K562 (cell line): Measurements from ENCODE around the gene HINT2. TPM values are rescaled to one million over a fixed set of nuclear protein-coding genes. Genes with fewer than 3 reads are reported as not detected.

Experiments
- ATAC-seq: fragments of 200-7000 bp; cut with Tn5 transposase; 3 replicates; pipeline ENCODE4 v1.9.1; 2020; ENCODE audit warnings: moderate library complexity
- BruUV-seq: library from RNA; stranded (reverse); fragments of 400-500 nt; replicated peaks from 2 replicates; lab custom pipeline; 2021; lab: Mats Ljungman, UMichigan
- CTCF ChIA-PET: fragments of 300-600 bp; formaldehyde crosslinking; extraction: SDS; loops from one replicate; lab custom pipeline; 2021; ENCODE audit warnings: low intra/inter-chr PET ratio; lab: Yijun Ruan, JAX
- POLR2A ChIA-PET: fragments of 300-600, 350-650 bp; sonication (Branson Sonifier 250); formaldehyde crosslinking; extraction: SDS; loops from one replicate; lab custom pipeline; 2021; ENCODE audit warnings: antibody characterized with exemption, inconsistent platforms; lab: Yijun Ruan, JAX
- DNase-seq, 4 experiments: peaks; one replicate each; pipeline versions ENCODE4 v3.0.0 to v3.0.0-alpha.2; 2011 to 2018; ENCODE audit warnings: low spot score in 3 of 4, mixed read lengths in 3 of 4; ENCODE audit errors: extremely low read depth in 1 of 4
- FAIRE-seq: peaks from 2 replicates; lab custom pipeline; 2011; peaks lifted over from hg19 to GRCh38; lab: Jason Lieb, UNC
- H2AFZ ChIP-seq: 2 replicates; pipeline ENCODE4 v1.6.0; 2011; ENCODE audit warnings: low read depth, low read length, control low read depth, inconsistent platforms
- H3K27ac ChIP-seq: fragments of 200-600 bp; 3 replicates; pipeline ENCODE4 v1.8.0; 2011; ENCODE audit warnings: low read depth, mild to moderate bottlenecking, control low read depth, inconsistent platforms, low read length, moderate library complexity, mixed read lengths; ENCODE audit errors: extremely low read depth
- H3K27me3 ChIP-seq, 2 experiments: fragments of 300-600 bp in 1 of 2; 2 replicates in 1 of 2; 3 replicates in 1 of 2; pipeline versions ENCODE4 v1.6.0 to v1.8.0; 2011; ENCODE audit warnings: inconsistent platforms in 2 of 2, low read length in 2 of 2, mild to moderate bottlenecking in 1 of 2, mixed read lengths in 1 of 2, moderate library complexity in 1 of 2; ENCODE audit not compliant: control insufficient read depth in 2 of 2, insufficient read depth in 2 of 2
- H3K36me3 ChIP-seq: fragments of 300-600 bp; 3 replicates; pipeline ENCODE4 v1.8.0; 2011; ENCODE audit warnings: mild to moderate bottlenecking, low read length, inconsistent platforms; ENCODE audit not compliant: control insufficient read depth, insufficient read depth
- H3K4me1 ChIP-seq, 2 experiments: fragments of 200-600 bp in 1 of 2; replicated peaks in 1 of 2; 2 replicates in 1 of 2; 3 replicates in 1 of 2; pipeline versions ENCODE4 v1.5.1 to v1.8.0; 2011; ENCODE audit warnings: inconsistent platforms in 2 of 2, low read length in 2 of 2, mild to moderate bottlenecking in 1 of 2, mixed read lengths in 1 of 2, moderate library complexity in 1 of 2; ENCODE audit not compliant: control insufficient read depth in 2 of 2, insufficient read depth in 2 of 2
- H3K4me2 ChIP-seq: 2 replicates; pipeline ENCODE4 v1.6.1; 2011; ENCODE audit warnings: low read length, control low read depth, inconsistent platforms, mixed read lengths; ENCODE audit not compliant: insufficient read depth
- H3K4me3 ChIP-seq: fragments of 200-600 bp; sonication (generic), shearing (Covaris generic); 2 replicates; pipeline ENCODE4 v1.5.1; 2016; ENCODE audit warnings: control low read depth, inconsistent platforms
- H3K79me2 ChIP-seq: fragments of 200-600 bp; 3 replicates; pipeline ENCODE4 v1.8.0; 2011; ENCODE audit warnings: low read length, inconsistent platforms; ENCODE audit not compliant: control insufficient read depth, insufficient read depth
- H3K9ac ChIP-seq, 2 experiments: 2 replicates each; pipeline versions ENCODE4 v1.6.0 to v1.6.1; 2011; ENCODE audit warnings: low read depth in 2 of 2, low read length in 2 of 2, control low read depth in 1 of 2, inconsistent platforms in 1 of 2, mild to moderate bottlenecking in 1 of 2, mixed read lengths in 1 of 2; ENCODE audit not compliant: insufficient read depth in 1 of 2
- H3K9me1 ChIP-seq: one replicate; pipeline ENCODE4 v1.6.0; 2011; ENCODE audit warnings: inconsistent platforms, mild to moderate bottlenecking, low read length, moderate library complexity; ENCODE audit not compliant: control insufficient read depth, insufficient read depth
- H3K9me3 ChIP-seq: replicated peaks from 2 replicates; pipeline ENCODE4 v1.5.1; 2011; ENCODE audit warnings: low read depth, low read length, inconsistent platforms; ENCODE audit not compliant: control insufficient read depth, insufficient read depth
- H4K20me1 ChIP-seq: replicated peaks from 2 replicates; pipeline ENCODE4 v1.6.1; 2011; ENCODE audit warnings: low read length, inconsistent platforms, mixed read lengths; ENCODE audit not compliant: control insufficient read depth, insufficient read depth
- FOXP1 ChIP-seq: sonication (generic); formaldehyde crosslinking; IDR thresholded peaks from 2 replicates; pipeline ENCODE4 v1.8.0; 2022; ENCODE audit warnings: mild to moderate bottlenecking, missing genetic modification reagents
- SMARCA4 ChIP-seq: fragments of 450-650 bp; IDR thresholded peaks from 2 replicates; pipeline ENCODE4 v1.6.1; 2016
- TRIM28 ChIP-seq: fragments of 450-650 bp; IDR thresholded peaks from 2 replicates; pipeline ENCODE4 v1.6.1; 2017
- ZNF764 ChIP-seq: fragments of 250-450 bp; sonication (Bioruptor Pico); IDR thresholded peaks from 2 replicates; pipeline ENCODE4 v1.4.0; 2020; ENCODE audit warnings: low read depth, mild to moderate bottlenecking, moderate library complexity
- WGBS: fragments of 100-300 bp; shearing (Covaris generic); methylation state at CpG from one replicate; pipeline ENCODE4 v1.1.6; 2016; ENCODE audit warnings: low coverage, mixed read lengths; ENCODE audit not compliant: insufficient coverage; ENCODE audit errors: missing lambda C conversion rate; 5-methylcytosine and 5-hydroxymethylcytosine counted together
- in situ Hi-C: fragments of 300-500 bp; cut with MboI; formaldehyde crosslinking; loops from 4 replicates; pipeline ENCODE4 v1.15.0; 2018; ENCODE audit warnings: inconsistent platforms, mixed read lengths
- intact Hi-C: fragments of 100-400 bp; cut with micrococcal nuclease; formaldehyde crosslinking; loops from 2 replicates; pipeline ENCODE4 v1.14.2; 2022
- polyA plus RNA-seq, 8 experiments: library from polyadenylated mRNA; depleted of rRNA in 4 of 8; stranded (reverse) in 5 of 8; unstranded in 3 of 8; fragments of >200 nt; fragmentation: Nextera tagmentation in 2 of 8; fragmentation: Illumina TruSeq in 1 of 8; extraction: Ambion mirVana in 2 of 8; extraction: Trizol in 1 of 8; gene quantifications; 2 replicates each; pipeline versions ENCODE4 v1.2.1 to v1.2.3, GENCODE V29; 2011 to 2014; ENCODE audit warnings: inconsistent platforms in 1 of 8, missing spikeins in 1 of 8
- total RNA-seq, 7 experiments: library from RNA; depleted of rRNA in 6 of 7; stranded (reverse); fragments of >200 nt in 6 of 7; fragmentation: Illumina TruSeq in 2 of 7; extraction: Trizol in 2 of 7; gene quantifications; 2 replicates each; pipeline versions ENCODE4 v1.2.1 to v1.2.3, GENCODE V29; 2011 to 2021; ENCODE audit warnings: low replicate concordance in 1 of 7
- TF ChIP-seq, protein P1 (sequence below): fragments of 450-650 bp; conservative IDR thresholded peaks from 2 replicates; pipeline ENCODE4 v1.6.1; 2016; ENCODE audit warnings: missing genetic modification characterization, low read depth, mild to moderate bottlenecking, missing compliant biosample characterization, moderate library complexity
- TF ChIP-seq, protein P2 (sequence below): IDR thresholded peaks from 2 replicates; pipeline ENCODE4 v1.6.1; 2011; ENCODE audit not compliant: insufficient read length; ENCODE audit errors: extremely low read depth
- TF ChIP-seq, protein P3 (sequence below): fragments of 450-650 bp; formaldehyde crosslinking; IDR thresholded peaks from 2 replicates; pipeline ENCODE4 v1.4.0; 2020; ENCODE audit warnings: mild to moderate bottlenecking, moderate library complexity

The HINT2 gene
- total and polyA plus RNA-seq, 9 of the 15 experiments (the other 6 are each of a cell fraction or from before 2014, with no cell fraction given) = 5.6 to 44.1 (median 27.9) TPM

DNA sequence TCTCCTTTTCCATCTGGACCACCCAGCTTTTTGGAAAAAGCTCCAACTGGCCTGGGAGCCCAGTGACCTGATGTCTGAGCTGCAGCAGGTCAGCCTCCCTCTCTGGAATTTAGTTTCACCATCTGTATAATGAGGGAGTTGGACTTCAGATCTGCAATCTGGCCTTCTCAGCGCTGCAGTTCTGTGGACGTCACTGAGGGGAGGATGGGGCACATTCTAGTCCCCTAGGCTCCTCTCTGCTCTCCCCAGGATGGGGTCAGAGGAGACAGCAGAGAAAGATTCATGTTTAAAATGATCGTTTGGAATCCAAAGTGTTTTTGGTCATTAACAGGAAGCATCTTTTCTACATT, 45.1 kb upstream of the HINT2 start:
- FAIRE-seq = no peak
- Histone ChIP-seq H3K4me1 (no peaks in the 10 kb centered on the region), H3K27ac (no peak overlapping the region), H2AFZ (no peak overlapping the region), H4K20me1 (no peaks in the 10 kb centered on the region), H3K4me2 (no peak overlapping the region), H3K9me3 (no peaks in the 10 kb centered on the region), H3K4me3 (no peak overlapping the region), H3K9me1 (no peaks in the 10 kb centered on the region), H3K79me2 (no peaks in the 10 kb centered on the region), H3K9ac (no peak overlapping the region), H3K36me3 (no peaks in the 10 kb centered on the region), H3K27me3 (peaks cover 18 to 78% of the 10 kb centered on the region in 2 experiments)
- ATAC-seq = no peak
- WGBS = 4% methylated on average over 3 of the region's 3 CpGs
- intact Hi-C loops = no loop called here
- TF ChIP-seq, protein P1, sequence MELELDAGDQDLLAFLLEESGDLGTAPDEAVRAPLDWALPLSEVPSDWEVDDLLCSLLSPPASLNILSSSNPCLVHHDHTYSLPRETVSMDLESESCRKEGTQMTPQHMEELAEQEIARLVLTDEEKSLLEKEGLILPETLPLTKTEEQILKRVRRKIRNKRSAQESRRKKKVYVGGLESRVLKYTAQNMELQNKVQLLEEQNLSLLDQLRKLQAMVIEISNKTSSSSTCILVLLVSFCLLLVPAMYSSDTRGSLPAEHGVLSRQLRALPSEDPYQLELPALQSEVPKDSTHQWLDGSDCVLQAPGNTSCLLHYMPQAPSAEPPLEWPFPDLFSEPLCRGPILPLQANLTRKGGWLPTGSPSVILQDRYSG (tag) = no peak
- no peak for TF ChIP-seq SMARCA4
- no peak for TF ChIP-seq TRIM28
- TF ChIP-seq, protein P2, sequence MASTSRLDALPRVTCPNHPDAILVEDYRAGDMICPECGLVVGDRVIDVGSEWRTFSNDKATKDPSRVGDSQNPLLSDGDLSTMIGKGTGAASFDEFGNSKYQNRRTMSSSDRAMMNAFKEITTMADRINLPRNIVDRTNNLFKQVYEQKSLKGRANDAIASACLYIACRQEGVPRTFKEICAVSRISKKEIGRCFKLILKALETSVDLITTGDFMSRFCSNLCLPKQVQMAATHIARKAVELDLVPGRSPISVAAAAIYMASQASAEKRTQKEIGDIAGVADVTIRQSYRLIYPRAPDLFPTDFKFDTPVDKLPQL = no peak
- no peak for TF ChIP-seq ZNF764 (CRISPR knock-in tag)
- TF ChIP-seq, protein P3, sequence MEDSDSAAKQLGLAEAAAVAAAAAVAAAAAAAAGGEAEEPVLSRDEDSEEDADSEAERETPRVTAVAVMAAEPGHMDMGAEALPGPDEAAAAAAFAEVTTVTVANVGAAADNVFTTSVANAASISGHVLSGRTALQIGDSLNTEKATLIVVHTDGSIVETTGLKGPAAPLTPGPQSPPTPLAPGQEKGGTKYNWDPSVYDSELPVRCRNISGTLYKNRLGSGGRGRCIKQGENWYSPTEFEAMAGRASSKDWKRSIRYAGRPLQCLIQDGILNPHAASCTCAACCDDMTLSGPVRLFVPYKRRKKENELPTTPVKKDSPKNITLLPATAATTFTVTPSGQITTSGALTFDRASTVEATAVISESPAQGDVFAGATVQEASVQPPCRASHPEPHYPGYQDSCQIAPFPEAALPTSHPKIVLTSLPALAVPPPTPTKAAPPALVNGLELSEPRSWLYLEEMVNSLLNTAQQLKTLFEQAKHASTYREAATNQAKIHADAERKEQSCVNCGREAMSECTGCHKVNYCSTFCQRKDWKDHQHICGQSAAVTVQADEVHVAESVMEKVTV (CRISPR knock-in tag) = no peak
- no peak for TF ChIP-seq FOXP1 (CRISPR knock-in tag)
- in situ Hi-C loops = no loop called here
- ChIA-PET CTCF (no interaction called here), POLR2A (no interaction called here)
- no TSS peak for BruUV-seq
- no peak for DNase-seq
